ENCODE results near the gene POM121L2. TPM values are rescaled to one million over a fixed set of nuclear protein-coding genes. Genes with fewer than 3 reads are reported as not detected.

POM121L2 gene
- total and polyA plus RNA-seq, 9 of the 15 experiments (the other 6 are each of a cell fraction or from before 2014, with no cell fraction given), result 0.23 to 0.45 TPM; not detected in 7

DNA sequence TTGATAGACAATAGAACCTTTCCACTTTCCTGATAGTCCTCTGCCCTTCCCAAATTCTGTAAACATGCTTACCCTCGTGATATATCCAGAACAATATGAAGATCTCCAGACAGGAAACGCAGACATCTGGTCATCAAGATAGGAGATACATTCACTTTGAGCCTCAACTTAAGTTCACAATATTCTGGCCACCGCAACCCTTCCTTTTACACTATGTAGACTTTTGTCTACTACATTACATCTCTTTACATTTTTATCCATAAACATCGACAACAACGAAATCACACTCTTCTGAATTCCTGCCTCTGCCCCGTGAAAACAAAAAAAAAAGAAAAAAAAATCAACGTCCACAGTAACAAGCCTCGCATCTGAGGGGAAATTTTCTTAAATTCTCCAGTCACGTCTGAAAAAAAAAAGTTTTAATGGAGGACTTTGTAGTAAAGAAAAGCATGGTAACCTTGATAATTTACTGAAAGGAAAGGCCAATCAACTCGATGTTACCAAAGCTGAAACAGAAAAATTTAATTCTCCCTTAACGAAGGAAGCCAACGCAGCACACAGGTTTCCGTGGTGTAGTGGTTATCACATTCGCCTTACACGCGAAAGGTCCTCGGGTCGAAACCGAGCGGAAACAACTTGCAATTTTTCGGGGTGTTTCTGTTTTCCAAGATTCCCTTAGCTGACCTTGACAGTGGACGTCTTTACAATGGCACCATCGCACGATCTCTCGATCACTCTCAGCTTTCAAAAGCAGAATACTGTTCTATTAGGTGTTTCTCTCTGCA, 21.8 kb downstream of the POM121L2 start (continued):
- TF ChIP-seq ZNF830 (CRISPR knock-in tag; IDR thresholded peaks at IDR 0.05) (no peak), RBM39 (optimal IDR thresholded peaks at IDR 0.05; ENCODE audit: low read depth, low read length) (peak; percentile 65), PRMT5 (CRISPR knock-in tag; IDR thresholded peaks at IDR 0.05) (no peak), THRAP3 (IDR thresholded peaks at IDR 0.05; ENCODE audit: borderline replicate concordance) (no peak), BDP1 (IDR thresholded peaks at IDR 0.05; ENCODE audit: insufficient read depth, insufficient read length) (peak; percentile 63), ZNF57 (CRISPR knock-in tag; IDR thresholded peaks at IDR 0.05) (no peak), ZFP1 (CRISPR knock-in tag; IDR thresholded peaks at IDR 0.05) (no peak), HDGF (IDR thresholded peaks at IDR 0.05) (no peak), HNRNPL (IDR thresholded peaks at IDR 0.05; ENCODE audit: low read depth, low read length) (no peak), PHB (CRISPR knock-in tag; IDR thresholded peaks at IDR 0.05) (no peak), RUNX1 (IDR thresholded peaks at IDR 0.05; ENCODE audit: low read depth) (no peak), FUS (optimal IDR thresholded peaks at IDR 0.05; ENCODE audit: low read depth, low read length) (no peak), KLF10 (CRISPR knock-in tag; IDR thresholded peaks at IDR 0.05) (no peak), HNRNPLL (IDR thresholded peaks at IDR 0.05; ENCODE audit: low read depth, low read length, poor library complexity, severe bottlenecking) (no peak), ZNF77 (CRISPR knock-in tag; IDR thresholded peaks at IDR 0.05) (no peak), MECOM (CRISPR knock-in tag; IDR thresholded peaks at IDR 0.05) (no peak)
- TF ChIP-seq, protein P1, sequence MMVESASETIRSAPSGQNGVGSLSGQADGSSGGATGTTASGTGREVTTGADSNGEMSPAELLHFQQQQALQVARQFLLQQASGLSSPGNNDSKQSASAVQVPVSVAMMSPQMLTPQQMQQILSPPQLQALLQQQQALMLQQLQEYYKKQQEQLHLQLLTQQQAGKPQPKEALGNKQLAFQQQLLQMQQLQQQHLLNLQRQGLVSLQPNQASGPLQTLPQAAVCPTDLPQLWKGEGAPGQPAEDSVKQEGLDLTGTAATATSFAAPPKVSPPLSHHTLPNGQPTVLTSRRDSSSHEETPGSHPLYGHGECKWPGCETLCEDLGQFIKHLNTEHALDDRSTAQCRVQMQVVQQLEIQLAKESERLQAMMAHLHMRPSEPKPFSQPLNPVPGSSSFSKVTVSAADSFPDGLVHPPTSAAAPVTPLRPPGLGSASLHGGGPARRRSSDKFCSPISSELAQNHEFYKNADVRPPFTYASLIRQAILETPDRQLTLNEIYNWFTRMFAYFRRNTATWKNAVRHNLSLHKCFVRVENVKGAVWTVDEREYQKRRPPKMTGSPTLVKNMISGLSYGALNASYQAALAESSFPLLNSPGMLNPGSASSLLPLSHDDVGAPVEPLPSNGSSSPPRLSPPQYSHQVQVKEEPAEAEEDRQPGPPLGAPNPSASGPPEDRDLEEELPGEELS (CRISPR knock-in tag; IDR thresholded peaks at IDR 0.05; ENCODE audit: borderline replicate concordance), result 0 out of 2 replicates have a peak, but pooled peaks have one; percentile 50
- TF ChIP-seq, protein P2, sequence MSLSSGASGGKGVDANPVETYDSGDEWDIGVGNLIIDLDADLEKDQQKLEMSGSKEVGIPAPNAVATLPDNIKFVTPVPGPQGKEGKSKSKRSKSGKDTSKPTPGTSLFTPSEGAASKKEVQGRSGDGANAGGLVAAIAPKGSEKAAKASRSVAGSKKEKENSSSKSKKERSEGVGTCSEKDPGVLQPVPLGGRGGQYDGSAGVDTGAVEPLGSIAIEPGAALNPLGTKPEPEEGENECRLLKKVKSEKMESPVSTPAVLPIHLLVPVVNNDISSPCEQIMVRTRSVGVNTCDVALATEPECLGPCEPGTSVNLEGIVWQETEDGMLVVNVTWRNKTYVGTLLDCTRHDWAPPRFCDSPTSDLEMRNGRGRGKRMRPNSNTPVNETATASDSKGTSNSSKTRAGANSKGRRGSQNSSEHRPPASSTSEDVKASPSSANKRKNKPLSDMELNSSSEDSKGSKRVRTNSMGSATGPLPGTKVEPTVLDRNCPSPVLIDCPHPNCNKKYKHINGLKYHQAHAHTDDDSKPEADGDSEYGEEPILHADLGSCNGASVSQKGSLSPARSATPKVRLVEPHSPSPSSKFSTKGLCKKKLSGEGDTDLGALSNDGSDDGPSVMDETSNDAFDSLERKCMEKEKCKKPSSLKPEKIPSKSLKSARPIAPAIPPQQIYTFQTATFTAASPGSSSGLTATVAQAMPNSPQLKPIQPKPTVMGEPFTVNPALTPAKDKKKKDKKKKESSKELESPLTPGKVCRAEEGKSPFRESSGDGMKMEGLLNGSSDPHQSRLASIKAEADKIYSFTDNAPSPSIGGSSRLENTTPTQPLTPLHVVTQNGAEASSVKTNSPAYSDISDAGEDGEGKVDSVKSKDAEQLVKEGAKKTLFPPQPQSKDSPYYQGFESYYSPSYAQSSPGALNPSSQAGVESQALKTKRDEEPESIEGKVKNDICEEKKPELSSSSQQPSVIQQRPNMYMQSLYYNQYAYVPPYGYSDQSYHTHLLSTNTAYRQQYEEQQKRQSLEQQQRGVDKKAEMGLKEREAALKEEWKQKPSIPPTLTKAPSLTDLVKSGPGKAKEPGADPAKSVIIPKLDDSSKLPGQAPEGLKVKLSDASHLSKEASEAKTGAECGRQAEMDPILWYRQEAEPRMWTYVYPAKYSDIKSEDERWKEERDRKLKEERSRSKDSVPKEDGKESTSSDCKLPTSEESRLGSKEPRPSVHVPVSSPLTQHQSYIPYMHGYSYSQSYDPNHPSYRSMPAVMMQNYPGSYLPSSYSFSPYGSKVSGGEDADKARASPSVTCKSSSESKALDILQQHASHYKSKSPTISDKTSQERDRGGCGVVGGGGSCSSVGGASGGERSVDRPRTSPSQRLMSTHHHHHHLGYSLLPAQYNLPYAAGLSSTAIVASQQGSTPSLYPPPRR (CRISPR knock-in tag; IDR thresholded peaks at IDR 0.05; ENCODE audit: borderline replicate concordance), result no peak
- TF ChIP-seq, protein P3, sequence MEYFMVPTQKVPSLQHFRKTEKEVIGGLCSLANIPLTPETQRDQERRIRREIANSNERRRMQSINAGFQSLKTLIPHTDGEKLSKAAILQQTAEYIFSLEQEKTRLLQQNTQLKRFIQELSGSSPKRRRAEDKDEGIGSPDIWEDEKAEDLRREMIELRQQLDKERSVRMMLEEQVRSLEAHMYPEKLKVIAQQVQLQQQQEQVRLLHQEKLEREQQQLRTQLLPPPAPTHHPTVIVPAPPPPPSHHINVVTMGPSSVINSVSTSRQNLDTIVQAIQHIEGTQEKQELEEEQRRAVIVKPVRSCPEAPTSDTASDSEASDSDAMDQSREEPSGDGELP (CRISPR knock-in tag; IDR thresholded peaks at IDR 0.05; ENCODE audit: borderline replicate concordance), result no peak
- TF ChIP-seq, protein P4, sequence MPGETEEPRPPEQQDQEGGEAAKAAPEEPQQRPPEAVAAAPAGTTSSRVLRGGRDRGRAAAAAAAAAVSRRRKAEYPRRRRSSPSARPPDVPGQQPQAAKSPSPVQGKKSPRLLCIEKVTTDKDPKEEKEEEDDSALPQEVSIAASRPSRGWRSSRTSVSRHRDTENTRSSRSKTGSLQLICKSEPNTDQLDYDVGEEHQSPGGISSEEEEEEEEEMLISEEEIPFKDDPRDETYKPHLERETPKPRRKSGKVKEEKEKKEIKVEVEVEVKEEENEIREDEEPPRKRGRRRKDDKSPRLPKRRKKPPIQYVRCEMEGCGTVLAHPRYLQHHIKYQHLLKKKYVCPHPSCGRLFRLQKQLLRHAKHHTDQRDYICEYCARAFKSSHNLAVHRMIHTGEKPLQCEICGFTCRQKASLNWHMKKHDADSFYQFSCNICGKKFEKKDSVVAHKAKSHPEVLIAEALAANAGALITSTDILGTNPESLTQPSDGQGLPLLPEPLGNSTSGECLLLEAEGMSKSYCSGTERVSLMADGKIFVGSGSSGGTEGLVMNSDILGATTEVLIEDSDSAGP (CRISPR knock-in tag; IDR thresholded peaks at IDR 0.05), result 0 out of 2 replicates have a peak, but pooled peaks have one; percentile 39
